ENCODE measurements around the gene DUSP15.

The DUSP15 gene

DNA sequence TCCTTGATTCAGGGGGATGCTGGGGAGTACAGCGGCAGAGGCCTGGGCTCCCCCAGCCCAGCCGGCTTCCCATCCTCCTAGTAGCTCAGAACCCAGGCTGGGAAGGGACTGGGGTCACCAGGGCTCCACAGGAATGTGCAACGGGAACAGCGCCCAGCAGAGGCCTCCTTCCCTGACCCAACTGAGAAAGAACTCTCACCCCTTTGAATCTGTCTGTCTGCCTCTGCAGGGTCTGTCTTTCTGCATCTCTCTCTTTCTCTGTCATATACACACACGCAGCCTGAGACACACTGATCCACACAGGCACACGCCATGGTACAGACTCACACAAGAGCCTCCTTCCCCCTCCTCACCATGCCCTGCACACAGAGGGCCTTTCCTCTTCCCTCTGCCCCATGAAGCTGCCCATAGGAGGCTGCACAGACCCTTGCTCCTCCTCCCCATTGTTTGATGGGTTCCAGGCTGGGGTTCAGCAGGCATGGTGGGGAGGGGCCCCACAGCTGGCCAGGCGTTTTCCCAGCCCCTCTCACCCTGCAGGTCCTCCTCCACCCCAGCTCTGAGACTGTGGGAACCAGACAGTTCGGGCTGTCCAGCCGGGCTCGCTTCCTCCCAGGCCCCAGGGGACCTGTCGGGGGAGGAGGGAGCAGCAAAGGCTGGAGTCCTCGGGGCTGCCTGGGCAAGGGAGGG is 27.7 kb downstream of the DUSP15 start:
- Histone ChIP-seq H3K27me3 (replicated peaks) (no peaks in the 10 kb centered on the region), H3K36me3 (replicated peaks) (no peaks in the 10 kb centered on the region), H3K4me3 (ENCODE audit: low read depth, low read length) (peak overlapping the region; percentile 15), H3K27ac (peak overlapping the region; percentile 99)
- TF ChIP-seq, protein P1, sequence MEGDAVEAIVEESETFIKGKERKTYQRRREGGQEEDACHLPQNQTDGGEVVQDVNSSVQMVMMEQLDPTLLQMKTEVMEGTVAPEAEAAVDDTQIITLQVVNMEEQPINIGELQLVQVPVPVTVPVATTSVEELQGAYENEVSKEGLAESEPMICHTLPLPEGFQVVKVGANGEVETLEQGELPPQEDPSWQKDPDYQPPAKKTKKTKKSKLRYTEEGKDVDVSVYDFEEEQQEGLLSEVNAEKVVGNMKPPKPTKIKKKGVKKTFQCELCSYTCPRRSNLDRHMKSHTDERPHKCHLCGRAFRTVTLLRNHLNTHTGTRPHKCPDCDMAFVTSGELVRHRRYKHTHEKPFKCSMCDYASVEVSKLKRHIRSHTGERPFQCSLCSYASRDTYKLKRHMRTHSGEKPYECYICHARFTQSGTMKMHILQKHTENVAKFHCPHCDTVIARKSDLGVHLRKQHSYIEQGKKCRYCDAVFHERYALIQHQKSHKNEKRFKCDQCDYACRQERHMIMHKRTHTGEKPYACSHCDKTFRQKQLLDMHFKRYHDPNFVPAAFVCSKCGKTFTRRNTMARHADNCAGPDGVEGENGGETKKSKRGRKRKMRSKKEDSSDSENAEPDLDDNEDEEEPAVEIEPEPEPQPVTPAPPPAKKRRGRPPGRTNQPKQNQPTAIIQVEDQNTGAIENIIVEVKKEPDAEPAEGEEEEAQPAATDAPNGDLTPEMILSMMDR (IDR thresholded peaks at IDR 0.05; ENCODE audit: low read depth, low read length, missing control alignments) = peak; percentile 9
- DNase-seq = peak; percentile 84
- in situ Hi-C loops (cut with HindIII; ENCODE audit: low pct_ligation_motif_present, low sequenced_read_pairs) = no loop called here

- Histone ChIP-seq H3K36me3 (replicated peaks) (no peaks in the 10 kb centered on the region), H3K27ac (peak overlapping the region; percentile 99), H3K27me3 (replicated peaks) (no peaks in the 10 kb centered on the region), H3K4me3 (ENCODE audit: low read depth, low read length) (no peak overlapping the region)
- TF ChIP-seq, protein P1 (IDR thresholded peaks at IDR 0.05; ENCODE audit: low read depth, low read length, missing control alignments) = no peak
- in situ Hi-C loops (cut with HindIII; ENCODE audit: low pct_ligation_motif_present, low sequenced_read_pairs) = no loop called here
- peak; percentile 78 for DNase-seq
Measured at GRCh38 chr20:31841928-31842327, 28.4 kb downstream of the DUSP15 start.

- in situ Hi-C loops (cut with HindIII; ENCODE audit: low pct_ligation_motif_present, low sequenced_read_pairs) = no loop called here
Measured at GRCh38 chr20:31840906-31841816, 29.2 kb downstream of the DUSP15 start.

GRCh38 chr20:31839782-31840487 is 30.4 kb downstream of the DUSP15 start:
- Histone ChIP-seq H3K27me3 (replicated peaks) (no peaks in the 10 kb centered on the region), H3K36me3 (replicated peaks) (no peaks in the 10 kb centered on the region), H3K4me3 (ENCODE audit: low read depth, low read length) (no peak overlapping the region), H3K27ac (peak overlapping the region; percentile 5)
- in situ Hi-C loops (cut with HindIII; ENCODE audit: low pct_ligation_motif_present, low sequenced_read_pairs) = no loop called here
- TF ChIP-seq, protein P1 (IDR thresholded peaks at IDR 0.05; ENCODE audit: low read depth, low read length, missing control alignments) = no peak
- DNase-seq = no peak

More at GRCh38 chr20:31840906-31841816, 29.2 kb downstream of the DUSP15 start:
- no peaks in the 10 kb centered on the region for H3K36me3 ChIP-seq (replicated peaks)
- no peaks in the 10 kb centered on the region for H3K27me3 ChIP-seq (replicated peaks)
- TF ChIP-seq, protein P1 (IDR thresholded peaks at IDR 0.05; ENCODE audit: low read depth, low read length, missing control alignments) = no peak
- no peak for DNase-seq
- no peak overlapping the region for H3K4me3 ChIP-seq (ENCODE audit: low read depth, low read length)
- H3K27ac ChIP-seq = peak overlapping the region; percentile 99

GRCh38 chr20:31838646-31839292 is 31.6 kb downstream of the DUSP15 start:
- in situ Hi-C loops (cut with HindIII; ENCODE audit: low pct_ligation_motif_present, low sequenced_read_pairs) = no loop called here
- Histone ChIP-seq H3K27me3 (replicated peaks) (no peaks in the 10 kb centered on the region), H3K4me3 (ENCODE audit: low read depth, low read length) (no peak overlapping the region), H3K36me3 (replicated peaks) (no peaks in the 10 kb centered on the region), H3K27ac (peak overlapping the region; percentile 35)
- TF ChIP-seq, protein P1 (IDR thresholded peaks at IDR 0.05; ENCODE audit: low read depth, low read length, missing control alignments) = no peak
- peak; percentile 43 for DNase-seq
